H1 (cell line): ENCODE data around the gene LIG3. TPM values are rescaled to one million over a fixed set of nuclear protein-coding genes. Genes with fewer than 3 reads are reported as not detected.

ENCODE experiments used
- FOSL1 ChIP-seq: IDR thresholded peaks from 2 replicates; pipeline ENCODE4 v1.6.1; 2011; ENCODE audit warnings: mild to moderate bottlenecking, low read depth, low read length, moderate library complexity; ENCODE audit not compliant: insufficient read depth
- NRF1 ChIP-seq: IDR thresholded peaks from 2 replicates; pipeline ENCODE4 v1.6.1; 2011; ENCODE audit warnings: mild to moderate bottlenecking, low read depth, low read length, improper control_type of control experiment
- polyA plus RNA-seq, 7 experiments: library from polyadenylated mRNA; depleted of rRNA in 3 of 7; stranded (reverse) in 5 of 7; unstranded in 2 of 7; fragments of >200 nt in 5 of 7; fragments of 200-250 nt in 2 of 7; gene quantifications; 1 replicate in 5 of 7; 2 replicates in 1 of 7; 4 replicates in 1 of 7; pipeline versions ENCODE4 v1.2.1 to v1.2.3, GENCODE V29; 2011 to 2013; ENCODE audit warnings: missing spikeins in 2 of 7, mixed read lengths in 2 of 7
- total RNA-seq: library from RNA; stranded (reverse); fragmentation: NEBNext Ultra II Directional; extraction: Animal tissue kit (Norgen Biotek cat#: 25700); gene quantifications from 2 replicates; pipeline ENCODE4 v1.2.1, GENCODE V29; 2021

LIG3 gene
- total and polyA plus RNA-seq, 2 of the 8 experiments (the other 6 are each of a cell fraction or from before 2014, with no cell fraction given): 63.6 to 89.3 TPM

GRCh38 chr17:34974794-34975785 is 5.2 kb upstream of the LIG3 start (continued):
- TF ChIP-seq NRF1: no peak
- no peak for TF ChIP-seq FOSL1
